Lower lobe of right lung (tissue), 2 donors: ENCODE results near the gene GLIPR1. TPM values are rescaled to one million over a fixed set of nuclear protein-coding genes. Genes with fewer than 3 reads are reported as not detected.

Experiments
- ATAC-seq, 2 donors: fragments of 200-7000 bp; cut with Tn5 transposase; one replicate each; pipeline ENCODE4 v1.9.1; 2020 to 2022; ENCODE audit warnings: mild to moderate bottlenecking in 2 of 2, moderate library complexity in 2 of 2
- DNase-seq: peaks from one replicate; pipeline ENCODE4 v3.0.0-alpha.2; 2020
- H3K27ac ChIP-seq: fragments of 200-600 bp; one replicate; pipeline ENCODE4 v1.8.0; 2022
- H3K27me3 ChIP-seq: fragments of 200-600 bp; one replicate; pipeline ENCODE4 v1.8.0; 2022; ENCODE audit warnings: low read depth
- H3K36me3 ChIP-seq: fragments of 200-600 bp; one replicate; pipeline ENCODE4 v1.8.0; 2022; ENCODE audit warnings: mild to moderate bottlenecking
- H3K4me1 ChIP-seq: fragments of 200-600 bp; one replicate; pipeline ENCODE4 v1.8.0; 2022
- H3K4me3 ChIP-seq: fragments of 200-600 bp; one replicate; pipeline ENCODE4 v1.8.0; 2022; ENCODE audit warnings: mild to moderate bottlenecking
- H3K9me3 ChIP-seq: fragments of 200-600 bp; one replicate; pipeline ENCODE4 v1.8.0; 2022
- intact Hi-C: fragments of 100-400 bp; cut with DNase I; formaldehyde crosslinking; loops from one replicate; pipeline ENCODE4 v1.11.0; 2022
- total RNA-seq: library from RNA; stranded (reverse); fragmentation: NEBNext Ultra II Directional; extraction: Animal tissue kit (Norgen Biotek cat#: 25700); gene quantifications from one replicate; pipeline ENCODE4 v1.2.1, GENCODE V29; 2021
- TF ChIP-seq, protein P1 (sequence below): fragments of 200-600 bp; IDR thresholded peaks from one replicate; pipeline ENCODE4 v1.8.0; 2022; ENCODE audit warnings: antibody characterized with exemption, mild to moderate bottlenecking
- donor health status: DM: no; HTN: yes; CAD: no; lungs with severe emphysema.

Gene GLIPR1
- total RNA-seq, 1 donor from 2014 or later, result 52.0 TPM

DNA sequence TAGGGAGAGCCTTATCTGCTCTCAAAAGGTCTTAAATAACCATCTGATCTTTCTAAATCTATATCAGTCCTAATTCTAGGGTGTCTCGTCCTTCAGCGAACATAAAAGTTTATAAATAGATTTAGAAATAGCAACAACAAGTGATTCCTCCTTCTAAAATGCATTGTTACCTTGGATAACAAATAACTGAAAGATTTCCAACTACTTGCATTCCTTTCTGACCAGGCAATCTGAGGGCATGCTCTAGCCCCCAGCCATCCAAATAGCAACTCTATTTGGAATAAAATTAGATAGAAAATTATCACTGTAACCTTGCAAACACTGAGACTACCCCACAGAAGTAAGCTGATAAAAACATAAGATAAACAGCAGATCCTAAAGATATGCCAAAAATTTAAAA is 52.7 kb downstream of the GLIPR1 start:
- H3K27me3 ChIP-seq, result no peaks in the 10 kb centered on the region
- H3K4me1 ChIP-seq, result no peaks in the 10 kb centered on the region
- H3K4me3 ChIP-seq, result no peak overlapping the region
- ATAC-seq (no peak), DNase-seq (no peak)
- TF ChIP-seq, protein P1, sequence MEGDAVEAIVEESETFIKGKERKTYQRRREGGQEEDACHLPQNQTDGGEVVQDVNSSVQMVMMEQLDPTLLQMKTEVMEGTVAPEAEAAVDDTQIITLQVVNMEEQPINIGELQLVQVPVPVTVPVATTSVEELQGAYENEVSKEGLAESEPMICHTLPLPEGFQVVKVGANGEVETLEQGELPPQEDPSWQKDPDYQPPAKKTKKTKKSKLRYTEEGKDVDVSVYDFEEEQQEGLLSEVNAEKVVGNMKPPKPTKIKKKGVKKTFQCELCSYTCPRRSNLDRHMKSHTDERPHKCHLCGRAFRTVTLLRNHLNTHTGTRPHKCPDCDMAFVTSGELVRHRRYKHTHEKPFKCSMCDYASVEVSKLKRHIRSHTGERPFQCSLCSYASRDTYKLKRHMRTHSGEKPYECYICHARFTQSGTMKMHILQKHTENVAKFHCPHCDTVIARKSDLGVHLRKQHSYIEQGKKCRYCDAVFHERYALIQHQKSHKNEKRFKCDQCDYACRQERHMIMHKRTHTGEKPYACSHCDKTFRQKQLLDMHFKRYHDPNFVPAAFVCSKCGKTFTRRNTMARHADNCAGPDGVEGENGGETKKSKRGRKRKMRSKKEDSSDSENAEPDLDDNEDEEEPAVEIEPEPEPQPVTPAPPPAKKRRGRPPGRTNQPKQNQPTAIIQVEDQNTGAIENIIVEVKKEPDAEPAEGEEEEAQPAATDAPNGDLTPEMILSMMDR, result no peak
- H3K9me3 ChIP-seq, result no peaks in the 10 kb centered on the region
- no peaks in the 10 kb centered on the region for H3K36me3 ChIP-seq
- intact Hi-C loops, result no loop called here
- H3K27ac ChIP-seq, result no peak overlapping the region

DNA sequence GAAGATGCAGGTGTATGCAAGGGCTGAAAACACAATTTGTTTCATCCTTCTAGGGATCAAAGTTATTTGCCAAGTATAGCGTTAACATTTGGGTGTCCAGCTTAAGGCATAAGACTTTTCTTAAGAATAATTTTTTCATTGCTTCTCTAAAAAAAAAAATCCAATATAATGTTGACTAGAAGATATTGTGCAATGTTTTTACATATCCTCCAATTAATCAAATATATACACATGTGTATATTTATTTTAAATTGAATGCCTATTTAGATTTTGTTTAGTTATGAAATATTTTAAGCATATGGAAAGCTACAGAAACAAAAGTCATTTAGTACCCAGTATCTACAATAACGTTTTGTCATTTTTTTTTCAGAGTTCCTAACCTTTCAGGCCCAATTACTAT is 59.3 kb downstream of the GLIPR1 start:
- ATAC-seq, result no peak
- TF ChIP-seq, protein P1, result no peak

DNA sequence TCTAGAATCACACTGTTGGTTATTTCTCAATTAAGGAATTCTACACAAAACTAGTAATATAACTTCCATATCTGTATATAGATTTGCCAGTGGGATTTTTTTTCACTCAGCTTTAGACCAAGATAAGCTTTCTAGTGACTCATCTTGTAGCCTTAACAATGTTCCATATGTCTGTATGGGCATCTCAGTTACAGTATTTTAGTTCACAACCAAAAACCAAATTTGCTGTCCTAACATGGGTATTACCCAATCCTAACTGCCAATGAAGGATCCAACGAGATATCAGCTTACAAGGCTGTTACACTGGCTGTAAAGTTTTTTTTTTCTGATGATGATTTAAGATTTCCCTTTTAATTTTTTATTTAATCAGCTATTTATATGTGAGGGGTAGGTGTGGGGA is 62.4 kb downstream of the GLIPR1 start:
- DNase-seq (no peak), ATAC-seq (no peak)
- H3K27ac ChIP-seq, result no peak overlapping the region
- H3K27me3 ChIP-seq, result no peaks in the 10 kb centered on the region
- no peak overlapping the region for H3K4me3 ChIP-seq
- no peaks in the 10 kb centered on the region for H3K36me3 ChIP-seq
- intact Hi-C loops, result no loop called here
- H3K4me1 ChIP-seq, result no peaks in the 10 kb centered on the region
- no peaks in the 10 kb centered on the region for H3K9me3 ChIP-seq
- TF ChIP-seq, protein P1, result no peak

More for the DNA sequence above, 59.3 kb downstream of the GLIPR1 start:
- Histone ChIP-seq H3K9me3 (no peaks in the 10 kb centered on the region), H3K4me1 (no peaks in the 10 kb centered on the region), H3K27ac (no peak overlapping the region), H3K36me3 (no peaks in the 10 kb centered on the region), H3K27me3 (no peaks in the 10 kb centered on the region), H3K4me3 (no peak overlapping the region)
- no peak for DNase-seq
- intact Hi-C loops, result no loop called here

DNA sequence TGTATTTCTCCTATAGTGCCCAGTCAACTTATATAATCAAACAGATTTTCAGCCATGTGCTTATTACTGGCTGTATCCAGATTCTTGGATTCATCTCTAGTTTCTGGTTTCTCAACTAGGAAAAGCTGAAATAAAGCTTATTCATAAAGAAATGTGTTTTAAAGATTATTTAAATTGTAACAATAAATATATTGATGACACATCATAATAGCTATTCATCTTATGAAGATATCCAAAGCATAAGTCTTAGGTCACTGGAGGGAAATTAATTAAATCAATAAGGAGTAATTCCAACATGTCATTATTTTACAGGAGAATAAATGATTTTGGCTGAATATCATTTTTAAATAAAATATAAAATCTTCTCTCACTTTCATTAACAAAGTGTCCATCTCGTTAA is 63.0 kb downstream of the GLIPR1 start:
- Histone ChIP-seq H3K36me3 (no peaks in the 10 kb centered on the region), H3K4me1 (no peaks in the 10 kb centered on the region), H3K4me3 (no peak overlapping the region), H3K27me3 (no peaks in the 10 kb centered on the region), H3K27ac (no peak overlapping the region), H3K9me3 (no peaks in the 10 kb centered on the region)
- ATAC-seq (no peak), DNase-seq (no peak)
- intact Hi-C loops, result no loop called here
- TF ChIP-seq, protein P1, result no peak

DNA sequence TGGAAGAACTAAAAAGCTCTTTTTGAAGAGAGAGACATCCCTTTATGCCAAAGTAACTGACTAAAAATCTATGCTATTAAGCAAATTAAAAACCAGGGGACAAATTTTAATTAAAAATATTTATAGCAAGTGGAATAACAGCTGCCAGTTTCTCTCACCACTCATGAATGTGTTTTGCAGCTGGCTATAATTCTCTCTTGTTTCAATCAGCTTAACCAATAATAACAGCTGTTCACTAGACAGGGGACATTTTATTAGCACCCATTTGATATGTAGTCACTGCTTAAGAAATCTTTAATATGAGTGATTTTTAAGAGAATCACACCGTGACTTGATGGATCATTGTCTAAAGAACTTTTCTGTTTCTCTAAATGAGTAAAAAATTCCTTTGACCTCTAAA is 65.1 kb downstream of the GLIPR1 start:
- ATAC-seq, result no peak
- H3K36me3 ChIP-seq, result no peaks in the 10 kb centered on the region
- intact Hi-C loops, result no loop called here

More for the DNA sequence above, 65.1 kb downstream of the GLIPR1 start:
- Histone ChIP-seq H3K4me1 (peaks cover 3% of the 10 kb centered on the region), H3K27me3 (no peaks in the 10 kb centered on the region), H3K9me3 (no peaks in the 10 kb centered on the region), H3K27ac (no peak overlapping the region), H3K4me3 (no peak overlapping the region)
- no peak for DNase-seq
- TF ChIP-seq, protein P1, result no peak
